Measurements from ENCODE around the gene PSEN1. TPM values are rescaled to one million over a fixed set of nuclear protein-coding genes. Genes with fewer than 3 reads are reported as not detected.

PSEN1 gene
- total and polyA plus RNA-seq, 2 of the 8 experiments (the other 6 are each of a cell fraction or from before 2014, with no cell fraction given), result 10.1 to 38.7 TPM

DNA sequence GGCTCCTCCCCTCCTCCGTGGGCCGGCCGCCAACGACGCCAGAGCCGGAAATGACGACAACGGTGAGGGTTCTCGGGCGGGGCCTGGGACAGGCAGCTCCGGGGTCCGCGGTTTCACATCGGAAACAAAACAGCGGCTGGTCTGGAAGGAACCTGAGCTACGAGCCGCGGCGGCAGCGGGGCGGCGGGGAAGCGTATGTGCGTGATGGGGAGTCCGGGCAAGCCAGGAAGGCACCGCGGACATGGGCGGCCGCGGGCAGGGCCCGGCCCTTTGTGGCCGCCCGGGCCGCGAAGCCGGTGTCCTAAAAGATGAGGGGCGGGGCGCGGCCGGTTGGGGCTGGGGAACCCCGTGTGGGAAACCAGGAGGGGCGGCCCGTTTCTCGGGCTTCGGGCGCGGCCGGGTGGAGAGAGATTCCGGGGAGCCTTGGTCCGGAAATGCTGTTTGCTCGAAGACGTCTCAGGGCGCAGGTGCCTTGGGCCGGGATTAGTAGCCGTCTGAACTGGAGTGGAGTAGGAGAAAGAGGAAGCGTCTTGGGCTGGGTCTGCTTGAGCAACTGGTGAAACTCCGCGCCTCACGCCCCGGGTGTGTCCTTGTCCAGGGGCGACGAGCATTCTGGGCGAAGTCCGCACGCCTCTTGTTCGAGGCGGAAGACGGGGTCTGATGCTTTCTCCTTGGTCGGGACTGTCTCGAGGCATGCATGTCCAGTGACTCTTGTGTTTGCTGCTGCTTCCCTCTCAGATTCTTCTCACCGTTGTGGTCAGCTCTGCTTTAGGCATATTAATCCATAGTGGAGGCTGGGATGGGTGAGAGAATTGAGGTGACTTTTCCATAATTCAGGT lies at the start of gene PSEN1 (continued):
- peak; percentile 76 to 92 for TF ChIP-seq POLR2A (IDR thresholded peaks at IDR 0.05; ENCODE audit: control extremely low read depth in 1 of 2, low read depth in 2 of 2, low read length in 2 of 2)
- peak; percentile 90 for TF ChIP-seq TAF1 (IDR thresholded peaks at IDR 0.05; ENCODE audit: low read depth, low read length)
- 0 out of 3 replicates have a peak, but pooled peaks of 1 of the 2 experiments have one; percentile 35 for TF ChIP-seq EP300 (IDR thresholded peaks at IDR 0.05; ENCODE audit: borderline replicate concordance in 1 of 2, low read depth in 2 of 2, low read length in 2 of 2)
- TF ChIP-seq BCL11A (IDR thresholded peaks at IDR 0.05; ENCODE audit: low read depth in 2 of 2, low read length in 2 of 2), result no peak
- no peak for TF ChIP-seq KDM5A (IDR thresholded peaks at IDR 0.05; ENCODE audit: low read length)
- no peak for TF ChIP-seq SIRT6 (IDR thresholded peaks at IDR 0.05; ENCODE audit: low read length)
- TF ChIP-seq MAFK (IDR thresholded peaks at IDR 0.05; ENCODE audit: low read depth, low read length), result no peak

Measured in H1 (cell line).